ENCODE data around the gene NRAP. TPM values are rescaled to one million over a fixed set of nuclear protein-coding genes. Genes with fewer than 3 reads are reported as not detected.

Gene NRAP
- total and polyA plus RNA-seq, 4 donors = 0.02 to 0.04 TPM; not detected in 2

GRCh38 chr10:113543107-113543955 is 120.5 kb downstream of the NRAP start:
- Histone ChIP-seq H3K27me3 (ENCODE audit: control insufficient read depth in 3 of 3, insufficient read depth in 3 of 3, low read length in 2 of 3) (no peaks in the 10 kb centered on the region), H3K36me3 (ENCODE audit: control insufficient read depth in 4 of 4, insufficient read depth in 4 of 4, low read length in 4 of 4) (no peaks in the 10 kb centered on the region), H3K27ac (ENCODE audit: low read depth in 1 of 2, low read length in 1 of 2) (no peak overlapping the region), H3K9ac (ENCODE audit: insufficient read depth in 1 of 2, low read length in 2 of 2) (no peak overlapping the region), H3K9me3 (ENCODE audit: control insufficient read depth in 4 of 4, insufficient read depth in 3 of 4, low read length in 3 of 4) (peaks cover 0 to 1% (median 0%) of the 10 kb centered on the region in 4 donors), H3K4me1 (ENCODE audit: control insufficient read depth in 5 of 5, insufficient read depth in 5 of 5, low read length in 5 of 5) (no peaks in the 10 kb centered on the region), H3K4me3 (no peak overlapping the region)
- ATAC-seq (ENCODE audit: insufficient read depth, low FRiP score) = no peak
- 80 to 85% methylated on average over 5 of the region's 5 CpGs for WGBS, 2 donors
- no peak for DNase-seq
- TF ChIP-seq CTCF (IDR thresholded peaks at IDR 0.05; ENCODE audit: control extremely low read depth, extremely low read depth) = no peak

- H3K9ac ChIP-seq (ENCODE audit: insufficient read depth in 1 of 2, low read length in 2 of 2) = no peak overlapping the region
- H3K4me3 ChIP-seq = no peak overlapping the region
- H3K4me1 ChIP-seq (ENCODE audit: control insufficient read depth in 5 of 5, insufficient read depth in 5 of 5, low read length in 5 of 5) = no peaks in the 10 kb centered on the region
- WGBS, 2 donors = 67 to 77% methylated on average over 1 of the region's 1 CpG
- ATAC-seq (ENCODE audit: insufficient read depth, low FRiP score) (no peak), DNase-seq (no peak)
- no peak overlapping the region for H3K27ac ChIP-seq (ENCODE audit: low read depth in 1 of 2, low read length in 1 of 2)
- TF ChIP-seq CTCF (IDR thresholded peaks at IDR 0.05; ENCODE audit: control extremely low read depth, extremely low read depth) = no peak
- no peaks in the 10 kb centered on the region for H3K36me3 ChIP-seq (ENCODE audit: control insufficient read depth in 4 of 4, insufficient read depth in 4 of 4, low read length in 4 of 4)
- peaks cover 0 to 1% (median 0%) of the 10 kb centered on the region in 4 donors for H3K9me3 ChIP-seq (ENCODE audit: control insufficient read depth in 4 of 4, insufficient read depth in 3 of 4, low read length in 3 of 4)
- no peaks in the 10 kb centered on the region for H3K27me3 ChIP-seq (ENCODE audit: control insufficient read depth in 3 of 3, insufficient read depth in 3 of 3, low read length in 2 of 3)
These were observed 122.3 kb downstream of the NRAP start for GRCh38 chr10:113541549-113541927.

- Histone ChIP-seq H3K27ac (ENCODE audit: low read depth in 1 of 2, low read length in 1 of 2) (no peak overlapping the region), H3K27me3 (ENCODE audit: control insufficient read depth in 3 of 3, insufficient read depth in 3 of 3, low read length in 2 of 3) (no peaks in the 10 kb centered on the region), H3K36me3 (ENCODE audit: control insufficient read depth in 4 of 4, insufficient read depth in 4 of 4, low read length in 4 of 4) (no peaks in the 10 kb centered on the region), H3K9ac (ENCODE audit: insufficient read depth in 1 of 2, low read length in 2 of 2) (no peak overlapping the region), H3K4me1 (ENCODE audit: control insufficient read depth in 5 of 5, insufficient read depth in 5 of 5, low read length in 5 of 5) (no peaks in the 10 kb centered on the region), H3K4me3 (no peak overlapping the region), H3K9me3 (ENCODE audit: control insufficient read depth in 4 of 4, insufficient read depth in 3 of 4, low read length in 3 of 4) (peaks cover 0 to 1% (median 0%) of the 10 kb centered on the region in 4 donors)
- DNase-seq (no peak), ATAC-seq (ENCODE audit: insufficient read depth, low FRiP score) (no peak)
- WGBS, 2 donors = 86% methylated on average over 7 of the region's 7 CpGs
- no peak for TF ChIP-seq CTCF (IDR thresholded peaks at IDR 0.05; ENCODE audit: control extremely low read depth, extremely low read depth)
These were observed 122.8 kb downstream of the NRAP start for GRCh38 chr10:113540845-113541548.

All from lung (tissue), 12 donors.